Inferior parietal cortex (tissue), 1 donor: ENCODE measurements around the gene PRR18.
A peak's percentile ranks its signal among the peaks of the same experiment; 100 is the strongest.

Experiments
- DNase-seq: peaks from one replicate; pipeline ENCODE4 v3.0.0-alpha.2; 2016; ENCODE audit errors: extremely low spot score

Gene PRR18

GRCh38 chr6:166305562-166306117 lies 2.6 kb downstream of the PRR18 start:
- DNase-seq, result no peak

- DNase-seq, result no peak
These were observed 4.1 kb downstream of the PRR18 start for GRCh38 chr6:166304106-166304505.

DNA sequence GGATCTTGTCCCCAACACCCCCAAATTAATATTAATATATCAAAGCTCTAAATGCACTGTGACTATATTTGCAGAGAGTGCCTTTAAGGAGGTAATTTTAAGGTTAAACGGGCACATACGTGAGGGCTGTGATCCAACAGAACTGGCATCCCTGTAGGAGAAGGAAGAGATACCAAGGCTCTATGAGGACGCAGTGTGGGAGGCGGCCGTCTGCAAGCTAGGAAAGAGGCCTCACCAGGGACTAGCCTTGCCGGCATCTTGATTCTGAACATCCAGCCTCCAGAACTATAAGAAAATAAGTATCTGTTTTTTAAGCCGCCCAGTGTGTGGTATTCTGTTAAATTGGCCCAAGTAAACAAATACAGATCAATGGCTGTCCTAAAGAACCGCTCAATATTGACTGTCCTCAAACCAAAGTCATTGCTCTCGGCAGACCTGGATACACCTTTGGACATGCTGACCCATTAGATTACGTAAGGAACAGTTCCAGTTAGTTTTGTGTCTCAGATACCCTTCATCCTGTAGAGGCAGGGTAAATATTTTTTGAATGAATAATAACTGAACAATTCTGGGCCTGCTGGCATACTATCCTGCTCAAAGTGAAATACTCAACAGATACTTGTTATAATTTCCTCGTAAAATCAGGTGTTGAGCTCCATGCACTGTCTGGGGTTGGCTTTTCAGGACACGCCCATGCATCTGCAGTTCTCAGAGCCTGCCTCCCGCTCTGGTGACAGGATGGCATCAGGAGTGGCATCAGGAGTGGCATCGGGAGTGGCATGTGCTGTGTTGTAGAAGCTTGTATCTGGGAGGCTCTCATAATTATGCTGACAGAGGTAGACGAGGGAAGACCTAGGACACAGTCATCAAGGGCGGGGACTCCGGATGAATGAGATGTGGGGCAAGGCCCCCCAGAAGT lies 6.3 kb downstream of the PRR18 start:
- no peak for DNase-seq

GRCh38 chr6:166300357-166300987 lies 7.7 kb downstream of the PRR18 start:
- DNase-seq, result no peak

DNA sequence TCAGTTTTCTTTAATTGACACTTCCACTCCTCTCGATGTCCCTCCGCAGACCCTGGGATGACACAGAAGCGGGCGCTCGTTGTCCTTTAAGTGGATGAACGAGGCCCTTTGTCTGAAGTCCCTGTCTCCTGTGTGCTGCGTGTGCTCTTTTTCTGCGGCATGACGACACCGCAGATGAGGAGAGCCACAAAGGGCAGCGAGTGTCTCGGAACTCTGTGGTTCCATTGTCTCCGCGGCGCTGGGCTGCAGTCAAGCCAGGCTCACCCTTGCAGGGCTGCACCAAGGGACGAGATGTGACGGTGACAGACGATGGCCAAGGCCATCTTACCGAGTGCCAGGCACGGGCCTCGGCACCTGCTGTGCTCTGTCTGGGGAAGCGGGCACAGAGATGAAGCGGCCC lies 10.6 kb downstream of the PRR18 start:
- peak; percentile 85 for DNase-seq

DNA sequence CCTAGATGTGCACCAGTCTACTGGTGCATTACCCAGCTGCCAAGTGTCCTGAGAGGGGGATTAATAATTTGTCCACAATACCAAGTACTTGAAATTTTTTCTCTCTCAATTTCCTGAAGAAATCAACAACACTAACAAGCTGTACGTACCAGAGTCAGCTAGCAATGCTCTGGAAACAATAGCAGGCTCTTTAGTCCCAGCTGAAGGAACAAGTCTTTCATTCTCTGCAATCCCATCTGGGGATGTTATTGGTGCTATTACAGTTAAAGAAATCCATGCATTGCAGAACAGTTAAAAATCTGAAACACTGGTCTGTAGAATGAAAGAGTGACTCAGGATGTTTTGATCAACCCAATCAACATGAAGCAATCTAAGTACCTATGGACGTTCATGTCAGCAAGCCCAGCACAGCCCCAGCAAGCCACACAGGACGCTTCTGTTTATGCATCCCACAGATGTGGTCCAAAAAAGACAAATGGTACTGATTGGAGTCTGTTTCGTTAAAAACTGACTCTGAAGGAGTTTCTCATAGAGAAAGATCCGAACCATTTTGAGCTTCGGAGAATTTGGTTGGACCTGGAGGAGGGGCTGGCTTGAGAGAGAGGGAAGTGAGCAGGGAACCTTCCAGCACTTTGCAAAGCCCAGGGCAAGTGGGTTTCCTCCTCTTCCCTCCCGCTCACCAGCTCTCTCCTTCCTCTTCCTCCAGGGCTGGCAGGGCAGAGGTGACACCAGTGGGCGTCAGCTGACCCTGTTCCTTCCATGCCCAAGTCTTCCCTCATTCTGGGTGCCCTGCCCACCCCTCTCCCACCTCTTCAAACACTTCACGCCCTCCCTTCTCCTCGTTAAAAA lies 11.9 kb downstream of the PRR18 start:
- DNase-seq, result peak; percentile 69

- no peak for DNase-seq
These were observed 14.2 kb downstream of the PRR18 start for GRCh38 chr6:166293731-166294584.

- no peak for DNase-seq
These were observed 18.8 kb downstream of the PRR18 start for GRCh38 chr6:166289207-166290060.

DNA sequence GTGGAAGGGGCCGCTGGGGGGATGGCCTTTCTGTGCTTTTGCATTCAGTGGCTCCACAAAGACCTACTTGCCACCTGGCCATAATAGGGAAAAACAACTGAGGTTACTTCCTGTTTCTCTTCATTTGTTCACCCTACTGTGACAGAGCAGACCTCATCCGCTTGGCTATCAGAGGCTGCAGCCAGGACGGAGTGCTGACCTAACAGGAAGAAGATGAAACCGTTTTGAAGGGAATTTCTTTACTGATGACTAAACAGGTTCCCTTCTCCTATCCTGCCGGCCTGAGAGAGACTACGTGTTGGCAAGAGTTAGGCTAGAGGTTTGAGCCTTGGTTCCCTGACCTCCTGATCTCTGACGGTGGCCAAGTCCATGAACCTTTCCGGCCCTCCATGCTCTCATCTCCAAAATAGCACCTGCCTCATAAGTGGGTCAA lies 21.3 kb downstream of the PRR18 start:
- DNase-seq, result no peak

- DNase-seq, result no peak
These were observed 23.0 kb downstream of the PRR18 start for GRCh38 chr6:166285233-166285632.

GRCh38 chr6:166284640-166285039 lies 23.6 kb downstream of the PRR18 start:
- no peak for DNase-seq

DNA sequence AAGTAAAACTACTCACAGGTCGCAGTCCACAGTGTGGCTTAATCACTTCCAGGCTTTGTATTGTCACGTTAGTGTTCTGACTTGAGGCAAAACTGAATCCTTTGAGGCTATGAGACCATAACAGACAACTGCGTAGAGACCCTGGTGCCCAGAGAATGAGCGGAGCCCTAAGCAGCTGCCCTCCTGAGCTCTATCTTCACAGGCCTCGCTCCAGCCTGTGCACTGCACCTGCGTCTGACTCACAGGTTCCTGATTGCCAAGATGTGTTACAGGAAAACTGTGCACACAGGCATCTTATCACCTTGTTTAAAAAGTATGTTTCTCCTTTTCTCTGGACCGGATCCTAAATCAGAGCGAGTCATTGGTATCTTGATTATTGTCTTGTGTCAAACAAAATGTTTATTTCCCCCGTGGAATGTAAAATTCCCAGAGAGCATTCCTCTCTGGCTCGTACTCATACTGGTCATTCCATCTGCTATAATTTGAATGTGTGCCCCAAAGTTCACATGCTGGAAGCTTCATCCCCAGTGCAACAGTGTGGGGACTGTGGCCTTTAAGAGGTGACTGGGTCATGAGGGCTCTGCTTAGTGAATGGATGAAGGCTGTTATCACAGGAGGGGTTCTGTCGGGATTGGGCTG lies 25.7 kb downstream of the PRR18 start:
- no peak for DNase-seq

DNA sequence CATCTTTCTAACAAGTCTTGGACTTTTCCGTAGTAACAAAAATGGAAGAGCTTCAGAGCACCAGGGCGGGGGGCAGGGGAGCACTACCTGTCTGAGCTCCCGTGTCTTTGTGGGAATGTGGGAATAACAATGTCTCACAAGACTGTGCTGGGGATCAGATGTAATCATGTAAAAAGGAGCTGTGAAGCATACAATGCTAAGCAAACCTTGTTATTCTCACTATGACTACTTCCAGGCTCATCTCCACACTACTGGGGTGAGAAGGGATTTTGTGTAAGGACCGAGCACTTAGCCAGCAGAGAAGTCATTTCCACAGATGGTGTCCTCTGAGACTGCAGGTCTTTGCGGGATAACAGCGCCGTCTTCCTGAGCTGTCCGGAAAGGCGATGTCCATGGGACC lies 27.1 kb downstream of the PRR18 start:
- DNase-seq, result no peak

- DNase-seq, result no peak
These were observed 28.9 kb downstream of the PRR18 start for GRCh38 chr6:166279393-166279679.

DNA sequence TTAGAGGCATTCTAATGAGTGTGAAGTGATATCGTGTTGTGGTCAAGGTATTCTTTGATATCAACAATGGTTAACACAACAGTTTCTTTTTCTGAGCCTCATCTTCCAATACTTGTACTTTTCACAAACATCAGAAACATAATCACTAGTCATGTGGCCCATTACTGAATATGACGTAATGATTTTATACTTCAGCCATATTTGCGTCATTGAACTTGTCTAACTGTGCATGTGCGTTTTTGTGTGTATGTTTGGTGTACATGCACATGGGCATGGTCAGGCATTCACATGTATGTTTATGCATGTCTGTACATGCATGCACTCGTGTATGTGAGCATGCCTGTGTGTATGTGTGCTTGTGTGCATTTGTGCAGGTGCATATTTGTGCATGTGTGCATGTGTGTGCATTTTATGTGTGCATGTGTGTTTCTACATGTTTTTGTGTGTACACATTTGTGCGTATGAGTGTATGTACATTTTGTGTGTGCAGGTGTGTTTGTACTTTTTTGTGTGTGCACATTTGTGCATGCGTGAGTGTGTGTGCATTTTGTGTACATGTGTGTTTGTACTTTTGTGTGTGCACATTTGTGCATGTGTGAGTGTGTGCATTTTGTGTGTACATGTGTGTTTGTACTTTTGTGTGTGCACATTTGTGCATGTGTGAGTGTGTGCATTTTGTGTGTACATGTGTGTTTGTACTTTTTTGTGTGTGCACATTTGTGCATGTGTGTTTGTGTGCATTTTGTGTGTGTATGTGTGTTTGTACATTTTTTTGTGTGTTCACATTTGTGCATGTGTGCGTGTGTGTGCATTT lies 29.4 kb downstream of the PRR18 start:
- DNase-seq, result no peak

- no peak for DNase-seq
These were observed 30.2 kb downstream of the PRR18 start for GRCh38 chr6:166277892-166278578.

GRCh38 chr6:166277018-166277417 lies 31.2 kb downstream of the PRR18 start:
- DNase-seq, result peak; percentile 66

GRCh38 chr6:166275714-166276166 lies 32.5 kb downstream of the PRR18 start:
- DNase-seq, result peak; percentile 79
